ENCODE results near the gene NCMAP.
"Not testable (repeated sequence)": the region's sequence is repeated elsewhere in the genome, so short reads cannot be mapped to it uniquely, and the experiment has no call there.

NCMAP gene, protein sequence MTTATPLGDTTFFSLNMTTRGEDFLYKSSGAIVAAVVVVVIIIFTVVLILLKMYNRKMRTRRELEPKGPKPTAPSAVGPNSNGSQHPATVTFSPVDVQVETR

DNA sequence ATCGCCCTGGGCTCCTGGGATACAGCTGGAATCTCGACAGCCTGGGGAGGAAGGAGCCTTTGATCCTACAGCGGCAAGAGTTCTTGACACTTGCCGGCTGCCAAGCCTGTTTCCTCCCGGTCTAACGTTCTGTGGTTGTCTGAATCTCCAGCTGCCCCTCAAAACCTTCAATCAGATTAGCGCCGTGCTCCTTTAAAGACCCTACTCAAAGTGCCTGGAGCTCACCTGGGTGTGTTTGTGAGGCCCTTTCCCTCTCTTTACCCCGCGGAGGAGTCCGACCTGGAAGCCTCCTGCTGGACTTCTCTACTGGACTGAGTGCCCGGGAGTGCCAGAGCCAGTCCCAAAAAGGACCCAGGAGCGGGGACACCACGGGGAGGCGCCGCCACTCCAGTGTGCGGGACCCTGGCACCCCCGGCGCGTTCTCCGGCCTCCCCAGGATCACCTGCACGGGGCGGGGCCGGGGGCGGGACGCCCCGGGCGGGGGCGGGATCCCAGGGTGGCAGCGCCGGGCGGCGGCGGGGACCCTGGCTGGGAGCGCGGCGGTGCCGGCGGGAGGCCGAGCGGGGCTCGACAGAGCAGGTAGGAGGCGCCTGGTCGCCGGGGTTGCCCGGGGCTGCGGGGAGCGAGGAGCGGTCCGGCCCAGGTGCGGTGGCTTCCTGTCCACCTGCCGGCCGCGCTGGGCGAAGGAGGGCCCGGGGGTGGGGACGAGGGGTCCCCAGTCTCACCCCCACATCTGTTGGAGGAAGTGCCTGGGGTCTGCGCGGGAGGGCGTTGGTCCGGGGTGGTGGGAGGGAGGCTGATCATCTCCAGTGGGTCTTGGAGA is at the start of gene NCMAP:
Gene NCMAP (plus strand): TSS at position 497 of the 823 bp plus-strand sequence. CDS start 39,344 bp downstream, outside the sequence.
- DNase-seq = no peak

DNA sequence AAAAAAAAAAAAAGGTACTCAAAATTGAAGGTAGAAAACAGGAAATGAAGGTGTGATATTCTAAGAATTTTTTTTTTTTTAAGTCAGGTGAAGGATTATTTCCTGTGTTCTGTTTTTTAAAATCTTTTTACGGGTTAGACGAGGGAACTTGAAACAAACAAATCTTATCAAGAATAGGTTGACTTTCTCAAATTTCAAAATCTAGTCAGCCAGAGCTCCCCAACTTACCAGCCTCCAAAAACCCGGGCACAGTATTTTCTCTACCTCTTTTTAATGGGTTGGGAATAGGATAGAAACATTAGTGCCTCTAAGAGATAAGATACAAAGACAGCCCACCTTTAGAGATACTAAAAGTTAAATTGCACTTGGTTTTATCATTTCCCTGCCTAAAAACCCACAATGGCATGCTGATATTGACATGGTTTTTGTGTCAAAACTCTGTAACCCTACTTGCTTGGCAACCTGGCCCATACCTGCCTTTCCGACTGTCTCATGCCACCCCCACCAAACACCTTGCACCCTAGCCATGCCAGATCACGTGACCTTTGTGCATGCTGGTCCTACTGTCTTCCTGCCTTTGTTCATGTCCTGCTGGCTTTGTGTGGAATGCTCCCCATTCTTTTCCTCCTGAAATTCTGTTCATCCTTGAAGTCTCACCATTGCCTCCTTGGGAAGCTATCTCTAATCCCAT is 49.1 kb upstream of the NCMAP start:
- no peak for DNase-seq

DNA sequence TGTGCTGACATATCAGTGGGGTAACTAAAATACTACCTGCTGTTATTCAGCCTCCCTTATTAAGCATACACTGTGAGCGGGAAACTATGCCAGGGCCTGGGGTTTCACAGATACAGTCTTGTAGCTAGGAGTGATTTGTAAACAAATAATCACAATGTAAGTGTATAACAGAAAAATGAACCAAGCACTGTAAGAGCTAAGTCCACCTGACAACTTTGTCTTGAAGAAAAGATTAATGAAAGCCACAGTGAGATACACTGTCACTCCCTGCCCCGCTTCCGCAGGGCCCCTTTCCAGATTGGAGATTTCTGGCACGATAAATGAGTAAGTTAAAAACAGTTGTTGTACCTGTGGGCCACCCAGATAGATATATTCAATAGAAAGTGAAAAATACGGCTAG is 48.5 kb upstream of the NCMAP start:
- DNase-seq = no peak

DNA sequence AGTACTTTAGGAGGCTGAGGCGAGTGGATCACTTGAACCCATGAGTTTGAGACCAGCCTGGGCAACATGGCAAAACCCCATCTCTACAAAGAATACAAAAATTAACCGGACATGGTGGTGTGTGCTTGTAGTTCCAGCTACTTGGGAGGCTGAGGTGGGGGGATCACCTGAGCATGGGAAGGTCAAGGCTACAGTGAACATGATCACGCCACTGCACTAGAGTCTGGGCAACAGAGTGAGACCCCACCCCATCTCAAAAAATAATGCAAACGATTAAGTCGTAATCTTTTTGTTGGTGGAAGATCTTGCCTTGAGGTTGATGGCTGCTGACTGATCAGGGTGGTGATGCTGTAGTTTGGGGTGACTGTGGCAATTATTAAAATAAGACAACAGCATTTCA is 47.0 kb upstream of the NCMAP start:
- no peak for DNase-seq

DNA sequence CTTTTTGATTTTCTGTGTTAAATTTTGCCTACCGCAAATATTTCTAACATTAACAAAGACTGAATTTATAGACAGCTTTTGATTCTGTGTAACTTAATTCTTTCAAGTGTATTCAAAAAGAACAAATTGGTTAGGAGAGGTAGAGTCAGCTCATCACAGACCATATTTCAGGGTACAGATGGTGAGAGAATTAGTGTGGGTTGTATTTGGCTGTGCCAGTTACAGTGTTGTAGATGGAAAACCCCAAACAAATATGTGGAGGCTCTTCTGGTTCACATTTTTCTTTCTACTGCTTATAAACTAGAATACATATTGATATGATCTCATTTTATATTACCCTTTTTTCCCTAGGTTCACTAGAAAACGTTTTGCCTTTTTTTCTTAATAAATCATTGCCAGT is 42.2 kb upstream of the NCMAP start:
- no peak for DNase-seq

DNA sequence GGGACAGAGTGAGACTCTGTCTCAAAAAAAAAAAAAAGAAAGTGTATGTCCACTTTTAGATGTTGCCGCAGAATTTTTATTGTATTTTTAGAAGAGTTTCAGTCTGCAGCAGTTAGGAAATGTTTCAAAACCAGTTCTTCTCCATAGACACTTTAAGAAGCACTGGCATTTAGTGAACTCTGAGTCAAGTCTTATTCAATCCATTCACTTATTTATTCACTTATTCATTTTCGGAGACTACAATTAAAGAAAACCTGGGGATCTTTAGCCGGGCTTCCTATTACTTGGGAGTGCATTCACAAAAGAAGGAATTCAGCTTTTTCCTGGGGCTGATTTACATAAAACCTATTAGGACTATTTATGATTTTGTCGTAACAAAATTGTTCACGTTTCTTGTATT is 40.9 kb upstream of the NCMAP start:
- DNase-seq = no peak

DNA sequence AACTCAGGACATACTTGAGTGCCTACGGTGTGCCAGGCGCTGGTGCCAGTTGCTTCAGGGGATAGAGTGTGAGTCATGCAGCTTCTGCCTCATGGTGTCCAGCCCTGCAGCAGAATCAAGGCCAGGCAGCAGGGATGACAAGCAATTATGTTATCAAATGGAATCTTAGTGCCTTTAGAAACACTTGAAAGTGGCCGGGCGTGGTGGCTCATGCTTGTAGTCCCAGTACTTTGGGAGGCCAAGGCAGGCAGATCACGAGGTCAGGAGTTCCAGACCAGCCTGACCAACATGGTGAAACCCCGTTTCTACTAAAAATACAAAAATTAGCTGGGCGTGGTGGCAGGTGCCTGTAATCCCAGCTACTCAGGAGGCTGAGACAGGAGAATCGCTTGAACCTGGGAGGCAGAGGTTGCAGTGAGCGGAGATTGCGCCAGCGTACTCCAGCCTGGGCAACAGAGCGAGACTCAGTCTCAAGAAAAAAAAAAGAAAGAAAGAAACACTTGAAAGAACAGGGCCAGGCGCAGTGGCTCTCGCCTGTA is 40.1 kb upstream of the NCMAP start:
- DNase-seq = not testable (repeated sequence)

DNA sequence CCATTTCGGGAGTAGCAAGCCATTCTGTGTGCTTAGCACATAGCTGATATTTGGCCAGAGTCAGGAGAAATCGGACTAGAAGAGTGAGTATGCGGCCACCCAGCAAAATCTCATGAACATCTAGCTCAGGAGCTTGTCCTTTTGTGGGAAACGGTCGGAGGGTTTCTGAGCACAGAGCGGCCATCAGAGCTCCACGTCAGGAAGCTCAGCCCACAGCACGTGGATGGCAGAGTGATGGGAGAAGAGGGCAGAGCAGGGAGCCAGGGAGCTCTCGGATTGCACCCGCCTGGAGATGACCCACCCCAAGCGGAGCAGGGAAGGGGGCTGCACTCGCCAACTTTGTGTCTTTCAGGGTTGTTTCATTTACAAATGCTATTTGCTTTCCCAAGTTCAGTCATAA is 39.4 kb upstream of the NCMAP start:
- DNase-seq = no peak

DNA sequence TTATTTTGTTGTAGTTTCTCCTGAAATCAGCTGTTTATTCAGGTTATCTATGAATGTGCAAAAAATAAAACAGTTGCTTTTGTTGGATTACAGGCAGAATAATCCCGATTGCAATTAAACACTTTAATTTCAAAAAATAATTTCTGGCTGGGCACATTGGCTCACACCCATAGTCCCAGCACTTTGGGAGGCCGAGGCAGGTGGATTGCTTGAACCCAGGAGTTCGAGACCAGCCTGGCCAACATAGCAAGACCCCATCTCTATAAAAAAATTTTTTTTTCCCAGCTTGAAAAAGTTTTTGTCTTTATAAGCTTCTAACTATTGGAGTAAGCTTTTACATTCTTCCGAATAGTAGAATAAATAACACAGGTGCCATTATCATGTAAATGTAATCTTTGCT is 38.0 kb upstream of the NCMAP start:
- no peak for DNase-seq

DNA sequence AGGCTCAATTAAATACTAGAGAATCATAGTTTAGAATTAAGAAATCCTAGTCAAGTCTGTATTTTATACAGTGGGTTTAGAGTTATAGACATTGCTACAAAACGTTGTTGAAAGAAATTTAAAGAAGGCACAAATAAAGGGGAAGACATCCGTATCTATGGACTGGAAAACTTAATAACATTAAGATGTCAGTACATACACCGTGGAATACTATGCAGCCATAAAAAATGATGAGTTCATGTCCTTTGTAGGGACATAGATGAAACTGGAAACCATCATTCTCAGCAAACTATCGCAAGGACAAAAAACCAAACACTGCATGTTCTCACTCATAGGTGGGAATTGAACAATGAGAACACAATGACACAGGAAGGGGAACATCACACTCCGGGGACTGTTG is 35.6 kb upstream of the NCMAP start:
- DNase-seq = not testable (repeated sequence)

DNA sequence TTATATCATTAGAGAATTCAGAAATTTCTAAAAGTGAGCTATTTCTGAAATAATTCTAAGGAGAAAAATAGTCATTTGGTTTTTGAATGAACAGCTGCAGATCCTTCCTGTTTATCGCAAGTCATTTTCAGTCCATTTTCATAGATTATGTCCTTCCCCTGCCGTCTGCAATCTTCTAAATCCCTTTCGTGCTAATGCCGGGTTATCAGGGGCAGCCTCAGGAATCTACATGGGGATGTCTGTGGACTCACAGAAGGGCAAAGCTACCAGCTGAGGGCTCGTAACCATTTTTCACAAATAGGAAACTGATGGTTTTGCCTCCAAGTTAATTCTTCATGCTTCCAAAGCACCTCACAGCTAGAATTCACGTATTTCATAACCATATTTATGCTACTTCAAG is 30.3 kb upstream of the NCMAP start:
- no peak for DNase-seq

DNA sequence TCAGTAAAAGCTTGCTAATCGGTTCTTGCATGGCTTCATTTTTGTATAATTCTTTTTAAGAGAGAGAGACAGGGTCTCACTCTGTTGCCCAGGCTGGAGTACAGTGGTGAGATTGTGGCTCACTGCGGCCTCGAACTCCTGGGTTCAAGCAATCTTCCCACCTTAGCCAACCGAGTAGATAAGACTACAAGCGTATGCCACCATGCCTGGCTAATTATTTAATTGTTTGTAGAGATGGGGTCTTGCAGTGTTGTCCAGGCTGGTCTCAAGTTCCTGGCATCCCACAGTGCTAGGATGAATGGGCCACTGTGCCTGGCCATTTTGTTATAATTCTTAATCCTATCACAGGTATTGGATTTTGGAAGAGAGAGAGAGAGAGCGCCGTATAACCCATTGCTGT is 29.8 kb upstream of the NCMAP start:
- no peak for DNase-seq

DNA sequence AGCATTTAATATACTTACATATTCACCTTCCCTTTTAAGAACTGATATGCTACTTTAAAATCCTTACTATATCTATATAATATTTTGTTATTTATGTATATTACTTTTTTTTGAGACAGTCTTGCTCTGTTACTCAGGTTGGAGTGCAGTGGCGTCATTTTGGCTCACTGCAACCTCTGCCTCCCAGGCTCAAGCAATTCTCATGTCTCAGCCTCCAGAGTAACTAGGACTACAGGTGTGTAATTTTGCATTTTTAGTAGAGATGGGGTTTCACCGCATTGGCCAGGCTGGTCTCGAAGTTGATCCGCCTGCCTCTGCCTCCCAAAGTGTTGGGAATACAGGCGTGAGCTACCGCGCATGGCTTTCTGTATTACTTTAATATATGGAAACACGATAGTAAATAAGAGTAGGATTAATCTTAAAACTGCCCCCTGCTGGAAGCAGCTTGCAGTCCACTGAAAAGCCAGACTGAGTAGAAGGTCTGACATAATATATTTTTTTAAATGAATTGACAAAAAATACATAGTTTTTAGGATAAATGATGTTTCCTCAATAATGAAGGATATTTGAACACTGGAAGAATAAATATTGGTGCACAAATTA is 28.8 kb upstream of the NCMAP start:
- no peak for DNase-seq

DNA sequence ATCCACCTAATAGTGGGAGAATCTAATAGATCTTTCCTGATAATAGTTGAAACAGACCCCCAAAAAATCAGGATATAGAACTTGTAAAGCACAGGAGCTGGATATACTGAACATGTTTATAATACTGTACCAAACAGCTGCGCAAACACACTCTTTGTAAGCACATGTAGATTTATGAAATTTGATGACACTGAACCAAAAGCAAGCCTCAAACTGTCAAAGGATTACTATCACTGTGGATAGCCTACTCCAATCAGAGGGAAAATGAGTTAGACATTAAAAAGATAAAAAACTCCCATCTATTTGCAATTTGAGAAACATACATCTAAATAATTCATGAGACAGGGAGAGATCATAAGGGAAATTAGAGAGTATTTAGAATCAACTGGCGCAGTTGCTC is 27.1 kb upstream of the NCMAP start:
- peak; percentile 58 for DNase-seq

DNA sequence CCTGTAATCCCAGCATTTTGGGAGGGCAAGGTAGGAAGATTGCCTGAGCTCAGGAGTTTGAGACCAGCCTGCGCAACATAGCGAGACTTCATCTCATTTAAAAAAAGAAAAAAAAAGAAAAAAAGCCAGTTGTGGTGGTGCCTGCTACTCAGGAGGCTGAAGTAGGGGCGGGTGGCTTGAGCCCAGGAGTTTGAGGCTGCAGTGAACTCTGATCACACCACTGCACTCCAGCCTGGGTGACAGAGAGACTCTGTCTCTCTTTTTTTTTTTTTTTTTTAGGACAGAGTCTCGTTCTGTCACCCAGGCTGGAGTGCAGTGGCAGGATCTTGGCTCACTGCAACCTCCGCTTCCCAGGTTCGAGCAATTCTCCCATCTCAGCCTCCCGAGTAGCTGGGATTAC is 26.6 kb upstream of the NCMAP start:
- DNase-seq = not testable (repeated sequence)

DNA sequence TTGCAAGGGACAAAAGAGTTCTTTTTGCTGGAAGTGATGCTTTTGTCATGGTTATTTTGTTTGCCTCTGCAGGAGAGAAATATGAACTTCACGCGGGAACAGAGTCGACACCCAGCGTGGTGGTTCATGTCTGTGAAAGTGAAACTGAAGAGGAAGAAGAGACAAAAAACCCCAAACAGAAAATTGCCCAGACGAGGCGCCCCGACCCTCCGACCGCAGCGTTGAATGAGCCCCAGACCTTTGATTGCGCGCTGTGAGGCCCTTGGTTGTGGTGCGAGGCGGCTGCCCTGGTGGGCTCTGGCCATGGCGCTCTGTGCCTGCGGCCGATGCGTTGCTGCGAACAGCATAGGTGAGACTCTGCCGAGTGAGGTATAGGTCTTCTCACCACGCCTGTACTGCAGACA is 20.9 kb upstream of the NCMAP start:
- no peak for DNase-seq

DNA sequence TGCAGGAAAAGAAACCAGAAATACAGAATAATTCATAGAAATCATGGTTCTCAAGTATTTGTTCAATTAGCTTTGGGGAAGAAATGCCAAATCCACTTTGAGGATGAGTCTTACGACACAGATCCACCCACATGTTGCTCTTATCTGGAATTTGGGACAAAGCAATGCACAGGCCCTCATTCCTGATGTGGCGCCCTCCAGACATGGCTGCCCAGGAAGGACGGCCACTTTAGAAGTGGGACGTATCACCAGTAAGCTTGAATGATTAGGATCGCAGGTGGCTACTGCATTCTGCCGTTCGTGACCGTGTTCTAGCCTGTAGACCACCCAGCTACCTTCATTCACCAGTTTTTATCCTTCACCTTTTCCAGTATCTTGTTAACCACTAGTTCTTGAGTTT is 20.1 kb upstream of the NCMAP start:
- DNase-seq = no peak

DNA sequence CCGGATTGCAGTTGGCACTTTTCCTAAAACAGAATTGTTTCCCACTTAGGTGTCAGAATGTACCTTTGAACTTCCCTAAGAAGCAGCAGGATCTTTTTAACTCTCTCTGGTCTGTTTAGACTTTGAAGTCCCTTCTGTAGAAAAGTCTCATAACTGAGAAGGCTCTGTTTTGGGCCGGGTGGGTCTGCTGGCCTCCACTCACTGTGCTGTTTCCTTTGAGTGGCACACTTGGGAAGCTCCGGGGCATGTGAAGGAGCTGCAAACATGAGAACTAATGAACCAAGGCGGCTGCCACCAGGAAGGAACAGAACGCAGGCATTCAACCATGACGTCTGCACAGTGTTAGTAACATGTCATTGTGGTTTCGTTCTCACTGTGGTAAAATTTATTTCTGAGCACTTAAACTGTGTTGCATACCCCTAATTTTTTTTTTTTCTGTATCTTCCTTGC is 19.5 kb upstream of the NCMAP start:
- DNase-seq = peak; percentile 37

DNA sequence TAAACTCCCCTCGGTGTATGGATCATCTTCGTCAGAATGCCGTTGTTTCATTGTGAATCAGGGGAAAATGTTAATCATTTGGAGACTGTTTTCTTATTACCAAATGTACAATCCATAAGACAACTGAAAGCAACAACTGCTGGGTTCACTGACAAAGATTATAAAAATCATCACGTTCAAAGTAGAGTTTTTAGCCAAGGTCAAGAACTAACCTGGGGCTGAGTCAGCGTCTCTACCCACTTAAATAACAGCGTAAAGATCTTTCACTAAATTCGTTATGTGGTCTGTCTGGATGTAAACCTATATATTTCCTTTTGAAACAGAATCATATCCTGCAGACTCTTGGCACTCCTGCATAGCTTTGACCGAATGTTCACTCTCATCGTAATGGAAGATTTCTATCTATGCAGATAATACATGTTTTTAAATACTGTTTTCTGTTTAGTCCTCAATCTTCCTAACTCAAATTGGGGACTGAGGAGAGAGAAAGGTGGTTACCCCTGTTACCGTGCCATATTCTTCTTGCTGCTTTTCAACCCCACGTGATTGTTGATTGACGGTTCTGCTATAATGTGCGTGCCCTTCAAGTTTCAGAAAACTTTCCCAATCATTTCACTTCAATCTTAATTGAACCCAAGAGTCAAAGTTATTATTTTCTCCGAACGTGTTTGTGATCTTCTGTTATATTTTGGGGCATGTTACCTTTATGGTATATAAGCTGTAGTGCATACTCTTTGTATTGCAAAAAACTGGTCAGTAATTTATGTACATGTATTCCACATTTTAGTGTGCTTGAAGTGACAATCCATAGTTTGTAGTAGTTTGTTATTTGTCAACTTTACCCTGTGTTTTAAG is 15.6 kb upstream of the NCMAP start:
- DNase-seq = no peak

DNA sequence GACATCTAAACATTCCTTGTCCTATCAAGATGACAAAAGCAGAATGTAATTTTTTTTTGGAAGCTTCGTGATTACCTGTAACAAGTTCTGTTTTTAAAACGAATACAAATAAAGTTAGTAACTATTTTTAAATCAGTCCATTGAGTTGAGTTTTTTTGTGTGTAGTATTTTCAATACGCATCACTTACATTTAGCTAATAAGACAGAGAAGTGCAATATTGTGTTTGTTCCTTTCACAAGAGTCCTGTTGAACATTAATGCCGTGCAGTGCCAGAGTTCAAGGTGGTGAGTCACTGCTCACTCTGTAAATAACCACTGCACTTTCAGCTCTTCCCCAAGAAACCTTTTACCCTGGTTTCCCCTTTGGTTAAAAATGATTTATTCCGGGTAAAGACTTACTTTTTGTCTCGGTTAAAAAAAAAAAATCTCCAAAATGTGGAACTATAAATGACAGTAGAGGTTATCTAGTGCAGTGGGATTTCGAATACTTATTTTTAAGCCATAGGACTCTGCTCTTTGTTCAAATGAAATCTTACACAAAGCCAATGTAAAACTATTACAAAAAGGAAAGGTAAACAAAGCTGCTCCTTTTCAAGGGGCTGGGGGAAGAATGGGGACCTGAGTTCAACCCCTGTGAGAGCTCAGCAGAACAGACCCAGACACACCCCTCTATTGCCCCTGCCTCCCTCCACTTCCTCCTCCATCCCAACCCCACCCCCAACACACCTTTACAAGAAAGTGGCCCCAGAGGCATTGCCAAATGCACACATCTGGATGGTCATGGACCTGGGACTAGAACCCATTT is 14.8 kb upstream of the NCMAP start:
- DNase-seq = no peak

DNA sequence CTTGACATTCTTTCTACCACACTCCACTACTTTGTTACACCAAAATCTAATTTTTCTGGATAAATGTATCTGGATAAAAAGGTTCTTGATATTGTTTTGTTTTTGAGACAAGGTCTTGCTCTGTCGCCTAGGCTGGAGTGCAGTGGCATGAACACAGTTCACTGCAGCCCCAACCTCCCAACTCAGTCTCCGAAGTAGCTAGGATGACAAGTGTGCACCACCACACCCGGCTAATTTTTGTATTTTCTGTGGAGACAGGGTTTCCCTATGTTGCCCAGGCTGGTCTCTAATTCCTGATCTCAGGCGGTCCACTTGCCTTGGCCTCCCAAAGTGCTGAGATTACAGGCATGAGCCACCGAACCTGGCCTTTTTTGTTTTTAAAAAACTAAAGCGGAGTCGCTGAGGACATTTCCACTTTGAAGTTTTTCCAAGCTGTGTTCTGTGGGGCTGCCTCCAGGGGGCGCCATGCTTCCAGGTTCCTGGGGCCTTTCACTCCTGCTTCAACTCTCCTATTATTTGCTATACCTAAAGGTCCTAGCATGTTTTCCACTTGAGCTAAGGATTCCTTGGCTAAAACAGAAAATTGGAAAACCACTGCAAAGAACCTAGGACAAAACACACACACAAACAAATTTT is 14.1 kb upstream of the NCMAP start:
- no peak for DNase-seq
